ENCODE results near the gene SPOCK2. TPM values are rescaled to one million over a fixed set of nuclear protein-coding genes. Genes with fewer than 3 reads are reported as not detected.
A peak's percentile ranks its signal among the peaks of the same experiment; 100 is the strongest.

The SPOCK2 gene
- total RNA-seq, 1 experiment from 2014 or later: 1.3 TPM

DNA sequence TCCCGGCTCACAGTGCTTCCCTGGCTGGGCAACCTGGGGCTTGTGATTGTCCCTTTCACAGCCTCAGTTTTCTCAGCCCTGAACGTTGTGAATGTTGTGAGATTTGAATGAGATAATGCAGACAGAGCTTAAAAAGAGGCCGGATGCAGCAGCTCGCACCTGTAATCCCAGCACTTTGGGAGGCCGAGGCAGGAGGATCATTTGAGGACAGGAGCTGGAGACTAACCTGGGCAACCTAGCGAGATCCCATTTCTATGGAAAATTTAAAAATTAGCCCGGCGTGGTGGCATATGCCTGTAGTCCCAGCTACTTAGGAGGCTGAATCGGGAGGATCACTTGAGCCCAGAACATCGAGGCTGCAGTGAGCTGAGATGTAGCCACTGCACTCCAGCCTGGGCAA lies 56.6 kb downstream of the SPOCK2 start:
- DNase-seq: no peak
- Histone ChIP-seq H3K36me3 (replicated peaks; ENCODE audit: control insufficient read depth, insufficient read depth, low read length) (no peaks in the 10 kb centered on the region), H3K27me3 (ENCODE audit: control insufficient read depth, insufficient read depth, low read length) (no peaks in the 10 kb centered on the region), H3K4me3 (ENCODE audit: insufficient read depth, low read depth, low read length) (no peak overlapping the region)

DNA sequence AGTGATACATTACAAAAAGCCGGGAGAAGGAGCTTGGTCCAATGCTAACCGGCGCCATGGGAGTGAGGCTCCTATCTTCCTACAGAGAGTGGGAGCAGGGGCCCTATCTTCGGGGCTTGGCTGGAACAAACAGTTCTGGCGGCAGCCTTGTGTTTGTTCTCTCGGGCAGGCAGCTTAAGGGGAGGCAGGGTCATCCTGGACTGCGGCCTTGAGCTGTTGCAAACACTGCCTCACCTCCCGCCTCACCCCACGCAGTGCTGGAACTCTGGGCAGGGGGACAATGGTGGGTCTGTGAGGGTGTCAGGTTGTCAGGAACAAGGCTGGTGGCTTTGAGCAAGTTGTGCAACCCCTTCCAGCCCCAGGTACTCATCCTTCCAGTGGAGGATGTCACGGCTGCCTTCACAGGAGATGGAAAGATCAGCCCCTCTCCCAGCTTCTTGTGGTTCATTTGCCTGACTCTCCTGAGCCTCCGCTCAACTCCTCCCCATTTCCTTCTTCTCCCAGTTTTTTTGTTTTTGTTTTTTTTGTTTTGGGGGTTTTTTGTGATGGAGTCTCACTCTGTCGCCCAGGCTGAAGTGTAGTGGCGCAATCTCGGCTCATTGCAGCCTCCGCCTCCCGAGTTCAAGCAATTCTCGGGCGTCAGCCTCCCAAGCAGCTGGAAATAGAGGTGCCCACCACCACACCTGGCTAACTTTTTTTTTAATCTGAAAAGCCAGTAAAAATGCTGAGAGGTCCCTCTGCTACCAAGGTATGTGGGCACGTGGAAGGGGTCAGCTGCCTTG lies 57.4 kb downstream of the SPOCK2 start:
- DNase-seq: no peak
- no peak overlapping the region for H3K4me3 ChIP-seq (ENCODE audit: insufficient read depth, low read depth, low read length)
- no peaks in the 10 kb centered on the region for H3K36me3 ChIP-seq (replicated peaks; ENCODE audit: control insufficient read depth, insufficient read depth, low read length)

GRCh38 chr10:72029414-72029813 lies 58.9 kb downstream of the SPOCK2 start:
- Histone ChIP-seq H3K27me3 (ENCODE audit: control insufficient read depth, insufficient read depth, low read length) (no peaks in the 10 kb centered on the region), H3K36me3 (replicated peaks; ENCODE audit: control insufficient read depth, insufficient read depth, low read length) (no peaks in the 10 kb centered on the region), H3K4me3 (ENCODE audit: insufficient read depth, low read depth, low read length) (no peak overlapping the region)
- no peak for DNase-seq

More for the DNA sequence above, 57.4 kb downstream of the SPOCK2 start:
- H3K27me3 ChIP-seq (ENCODE audit: control insufficient read depth, insufficient read depth, low read length): no peaks in the 10 kb centered on the region

GRCh38 chr10:72027498-72027897 lies 60.9 kb downstream of the SPOCK2 start:
- H3K27me3 ChIP-seq (ENCODE audit: control insufficient read depth, insufficient read depth, low read length): no peaks in the 10 kb centered on the region
- no peak for DNase-seq

DNA sequence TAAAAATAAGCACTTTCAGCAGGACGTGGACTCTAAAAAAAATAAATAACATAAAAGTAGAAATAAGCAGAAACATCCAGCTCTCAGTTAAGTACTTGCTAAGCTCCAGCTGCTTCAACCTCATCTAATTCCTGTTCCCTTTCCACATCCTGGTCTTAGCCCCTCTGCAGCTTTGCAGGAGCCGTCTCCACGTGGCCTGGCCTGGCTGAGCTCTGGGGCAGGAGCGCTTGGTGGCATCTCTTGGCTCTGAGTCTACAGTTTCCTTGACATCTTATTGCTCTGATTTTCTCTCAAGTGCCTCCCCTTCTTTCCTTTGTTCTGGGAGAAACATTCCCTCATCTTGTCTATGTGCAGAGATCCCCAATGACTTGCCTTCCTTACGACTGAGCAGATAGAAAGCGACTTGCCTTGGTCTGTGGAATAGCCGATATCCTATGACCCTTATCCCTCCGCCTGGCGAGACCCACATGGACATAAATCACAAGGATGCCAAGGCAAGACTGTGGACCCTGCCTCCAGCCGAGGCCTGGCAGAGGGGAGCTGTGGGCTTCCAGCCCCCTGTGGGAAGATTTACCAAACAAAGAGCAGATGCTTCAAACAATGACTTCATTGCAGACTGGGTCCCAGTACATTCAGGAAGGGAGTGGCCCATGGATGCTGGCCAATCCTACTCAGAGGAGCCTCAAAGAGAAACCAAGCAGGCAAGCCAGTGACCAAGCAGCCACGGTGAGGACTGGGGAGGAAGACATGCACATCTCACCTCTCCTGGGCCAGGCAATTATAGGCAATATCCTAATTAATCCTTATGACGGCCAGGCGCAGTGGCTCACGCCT lies 61.9 kb downstream of the SPOCK2 start:
- Histone ChIP-seq H3K27me3 (ENCODE audit: control insufficient read depth, insufficient read depth, low read length) (no peaks in the 10 kb centered on the region), H3K36me3 (replicated peaks; ENCODE audit: control insufficient read depth, insufficient read depth, low read length) (no peaks in the 10 kb centered on the region), H3K4me3 (ENCODE audit: insufficient read depth, low read depth, low read length) (no peak overlapping the region)
- peak; percentile 22 for DNase-seq

More at GRCh38 chr10:72027498-72027897, 60.9 kb downstream of the SPOCK2 start:
- no peaks in the 10 kb centered on the region for H3K36me3 ChIP-seq (replicated peaks; ENCODE audit: control insufficient read depth, insufficient read depth, low read length)
- H3K4me3 ChIP-seq (ENCODE audit: insufficient read depth, low read depth, low read length): no peak overlapping the region

GRCh38 chr10:72025832-72026231 lies 62.5 kb downstream of the SPOCK2 start:
- no peaks in the 10 kb centered on the region for H3K36me3 ChIP-seq (replicated peaks; ENCODE audit: control insufficient read depth, insufficient read depth, low read length)
- H3K4me3 ChIP-seq (ENCODE audit: insufficient read depth, low read depth, low read length): no peak overlapping the region
- DNase-seq: no peak
- no peaks in the 10 kb centered on the region for H3K27me3 ChIP-seq (ENCODE audit: control insufficient read depth, insufficient read depth, low read length)

DNA sequence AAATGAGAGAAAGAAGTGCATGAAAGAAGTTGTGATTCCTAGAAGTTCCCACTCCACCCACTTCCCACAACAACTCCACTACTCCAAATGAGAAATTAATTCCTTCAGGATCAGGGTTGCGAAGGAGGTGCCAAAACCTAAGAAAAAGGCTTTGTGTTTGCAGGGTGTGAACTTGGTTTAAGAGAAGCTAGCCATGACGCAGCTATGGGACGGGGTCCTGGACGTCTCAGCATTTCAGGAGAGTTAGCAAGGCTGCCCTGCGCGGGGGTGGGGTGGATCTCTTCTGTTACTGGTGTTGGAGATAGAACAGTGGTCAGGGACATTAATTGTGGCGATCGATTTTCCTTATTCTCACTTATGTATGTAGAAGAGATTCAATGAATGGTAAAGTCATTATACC lies 63.0 kb downstream of the SPOCK2 start:
- Histone ChIP-seq H3K36me3 (replicated peaks; ENCODE audit: control insufficient read depth, insufficient read depth, low read length) (no peaks in the 10 kb centered on the region), H3K4me3 (ENCODE audit: insufficient read depth, low read depth, low read length) (no peak overlapping the region), H3K27me3 (ENCODE audit: control insufficient read depth, insufficient read depth, low read length) (no peaks in the 10 kb centered on the region)
- DNase-seq: no peak

GRCh38 chr10:72024596-72024995 lies 63.8 kb downstream of the SPOCK2 start:
- no peak overlapping the region for H3K4me3 ChIP-seq (ENCODE audit: insufficient read depth, low read depth, low read length)
- H3K27me3 ChIP-seq (ENCODE audit: control insufficient read depth, insufficient read depth, low read length): no peaks in the 10 kb centered on the region
- no peaks in the 10 kb centered on the region for H3K36me3 ChIP-seq (replicated peaks; ENCODE audit: control insufficient read depth, insufficient read depth, low read length)
- no peak for DNase-seq

GRCh38 chr10:72022228-72022627 lies 66.1 kb downstream of the SPOCK2 start:
- H3K27me3 ChIP-seq (ENCODE audit: control insufficient read depth, insufficient read depth, low read length): no peaks in the 10 kb centered on the region
- DNase-seq: no peak
- no peaks in the 10 kb centered on the region for H3K36me3 ChIP-seq (replicated peaks; ENCODE audit: control insufficient read depth, insufficient read depth, low read length)
- H3K4me3 ChIP-seq (ENCODE audit: insufficient read depth, low read depth, low read length): no peak overlapping the region

- H3K36me3 ChIP-seq (replicated peaks; ENCODE audit: control insufficient read depth, insufficient read depth, low read length): no peaks in the 10 kb centered on the region
- no peak overlapping the region for H3K4me3 ChIP-seq (ENCODE audit: insufficient read depth, low read depth, low read length)
- DNase-seq: no peak
- H3K27me3 ChIP-seq (ENCODE audit: control insufficient read depth, insufficient read depth, low read length): no peaks in the 10 kb centered on the region
These were observed 67.2 kb downstream of the SPOCK2 start for GRCh38 chr10:72020914-72021809.

GRCh38 chr10:72019085-72019876 lies 69.1 kb downstream of the SPOCK2 start:
- Histone ChIP-seq H3K4me3 (ENCODE audit: insufficient read depth, low read depth, low read length) (no peak overlapping the region), H3K27me3 (ENCODE audit: control insufficient read depth, insufficient read depth, low read length) (no peaks in the 10 kb centered on the region), H3K36me3 (replicated peaks; ENCODE audit: control insufficient read depth, insufficient read depth, low read length) (no peaks in the 10 kb centered on the region)
- DNase-seq: no peak

DNA sequence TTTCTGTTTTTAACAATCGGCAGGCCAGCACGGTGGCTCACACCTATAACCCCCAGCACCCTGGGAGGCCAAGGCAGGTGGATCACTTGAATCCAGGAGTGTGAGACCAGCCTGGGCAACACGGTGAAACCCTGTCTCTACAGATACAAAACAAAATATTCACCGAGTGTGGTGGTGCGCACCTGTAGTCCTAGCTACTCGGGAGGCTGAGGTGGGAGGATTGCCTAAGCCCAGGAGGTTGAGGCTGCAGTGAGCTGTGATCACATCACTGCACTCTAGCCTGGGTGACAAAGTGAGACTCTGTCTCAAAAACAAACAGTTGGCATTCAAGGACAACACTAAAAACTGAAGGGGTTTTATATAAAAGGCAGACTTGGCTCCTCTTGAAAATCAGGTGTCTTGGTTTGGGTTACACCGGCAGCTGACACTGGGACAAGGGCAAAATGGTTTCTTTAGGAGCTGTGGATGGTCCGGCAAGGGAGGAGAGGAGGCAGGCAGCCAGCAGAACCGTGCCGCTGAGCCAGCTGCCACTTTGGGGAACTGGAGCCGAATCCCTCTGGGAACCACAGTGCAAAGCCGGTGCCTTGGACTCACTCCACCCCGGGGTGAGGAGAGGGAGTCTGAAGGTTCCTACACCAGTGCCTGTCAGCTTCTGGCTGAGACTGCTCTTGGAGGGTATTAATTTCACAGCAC lies 71.6 kb downstream of the SPOCK2 start:
- no peak for DNase-seq
- no peaks in the 10 kb centered on the region for H3K36me3 ChIP-seq (replicated peaks; ENCODE audit: control insufficient read depth, insufficient read depth, low read length)
- no peaks in the 10 kb centered on the region for H3K27me3 ChIP-seq (ENCODE audit: control insufficient read depth, insufficient read depth, low read length)
- H3K4me3 ChIP-seq (ENCODE audit: insufficient read depth, low read depth, low read length): no peak overlapping the region

GRCh38 chr10:72015841-72016240 lies 72.5 kb downstream of the SPOCK2 start:
- no peak for DNase-seq
- H3K4me3 ChIP-seq (ENCODE audit: insufficient read depth, low read depth, low read length): no peak overlapping the region
- no peaks in the 10 kb centered on the region for H3K27me3 ChIP-seq (ENCODE audit: control insufficient read depth, insufficient read depth, low read length)
- H3K36me3 ChIP-seq (replicated peaks; ENCODE audit: control insufficient read depth, insufficient read depth, low read length): no peaks in the 10 kb centered on the region
